Measurements from ENCODE around the gene PLPPR1.

- TF ChIP-seq, protein P1, sequence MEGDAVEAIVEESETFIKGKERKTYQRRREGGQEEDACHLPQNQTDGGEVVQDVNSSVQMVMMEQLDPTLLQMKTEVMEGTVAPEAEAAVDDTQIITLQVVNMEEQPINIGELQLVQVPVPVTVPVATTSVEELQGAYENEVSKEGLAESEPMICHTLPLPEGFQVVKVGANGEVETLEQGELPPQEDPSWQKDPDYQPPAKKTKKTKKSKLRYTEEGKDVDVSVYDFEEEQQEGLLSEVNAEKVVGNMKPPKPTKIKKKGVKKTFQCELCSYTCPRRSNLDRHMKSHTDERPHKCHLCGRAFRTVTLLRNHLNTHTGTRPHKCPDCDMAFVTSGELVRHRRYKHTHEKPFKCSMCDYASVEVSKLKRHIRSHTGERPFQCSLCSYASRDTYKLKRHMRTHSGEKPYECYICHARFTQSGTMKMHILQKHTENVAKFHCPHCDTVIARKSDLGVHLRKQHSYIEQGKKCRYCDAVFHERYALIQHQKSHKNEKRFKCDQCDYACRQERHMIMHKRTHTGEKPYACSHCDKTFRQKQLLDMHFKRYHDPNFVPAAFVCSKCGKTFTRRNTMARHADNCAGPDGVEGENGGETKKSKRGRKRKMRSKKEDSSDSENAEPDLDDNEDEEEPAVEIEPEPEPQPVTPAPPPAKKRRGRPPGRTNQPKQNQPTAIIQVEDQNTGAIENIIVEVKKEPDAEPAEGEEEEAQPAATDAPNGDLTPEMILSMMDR (IDR thresholded peaks at IDR 0.05) = no peak
- no peak for TF ChIP-seq POLR2A (IDR thresholded peaks at IDR 0.05)
Observed at GRCh38 chr9:101359679-101360078, 331.2 kb downstream of the PLPPR1 start.
